Hypothalamus (tissue), 51 donors: ENCODE data around the gene C1orf198.
"Not testable (repeated sequence)": the region's sequence is repeated elsewhere in the genome, so short reads cannot be mapped to it uniquely, and the experiment has no call there.

Experiments
- DNase-seq, 51 donors: peaks; one replicate each; lab custom pipeline; 2025; lab: John Stamatoyannopoulos, UW

Gene C1orf198

DNA sequence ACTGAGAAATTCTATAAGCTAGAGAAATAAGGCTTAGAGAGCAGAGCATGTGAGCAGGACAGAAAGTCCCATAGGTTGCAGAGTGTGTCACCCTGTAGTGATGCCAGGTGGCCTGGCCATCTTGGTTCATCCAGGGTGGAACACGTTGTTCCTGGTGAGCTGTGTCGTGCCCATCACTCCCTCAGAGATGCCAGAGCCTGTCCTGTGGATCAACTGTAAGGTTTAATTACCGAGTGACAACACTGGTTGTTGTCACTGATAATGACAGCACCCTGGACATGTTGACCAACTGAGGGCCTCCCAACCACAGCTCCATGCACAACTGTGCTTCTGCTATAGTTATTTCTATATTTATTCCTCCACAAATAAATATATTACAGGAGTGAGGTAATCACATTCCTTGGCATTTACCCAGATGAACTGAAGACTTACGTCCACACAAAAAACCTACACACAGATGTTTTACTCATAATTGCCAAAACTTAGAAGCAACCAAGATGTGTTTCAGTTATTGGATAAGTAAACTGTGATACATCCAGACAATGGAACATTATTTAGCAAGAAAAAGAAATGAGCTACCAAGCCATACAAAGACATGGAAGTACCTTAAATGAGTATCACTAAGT lies 6.2 kb downstream of the C1orf198 start:
- no peak for DNase-seq

DNA sequence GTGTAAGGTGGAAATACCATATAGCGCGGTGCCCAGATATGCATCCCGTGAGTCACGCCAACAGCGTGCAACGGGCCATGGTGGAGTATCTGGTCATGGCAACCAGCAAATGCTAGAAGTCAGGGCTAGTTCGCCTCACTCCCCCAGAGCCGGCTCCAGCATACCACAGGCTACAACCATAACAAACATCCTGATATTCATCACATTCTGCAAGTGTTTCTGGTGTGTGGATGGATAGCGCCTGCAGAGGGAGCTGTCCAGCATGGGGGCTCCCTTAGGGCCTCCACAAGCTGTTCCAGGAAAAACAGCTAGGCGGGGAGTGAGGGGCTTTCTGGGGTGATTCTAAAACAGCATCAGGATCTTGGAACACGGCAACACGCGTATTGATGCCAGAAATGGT lies 6.8 kb downstream of the C1orf198 start:
- no peak for DNase-seq

DNA sequence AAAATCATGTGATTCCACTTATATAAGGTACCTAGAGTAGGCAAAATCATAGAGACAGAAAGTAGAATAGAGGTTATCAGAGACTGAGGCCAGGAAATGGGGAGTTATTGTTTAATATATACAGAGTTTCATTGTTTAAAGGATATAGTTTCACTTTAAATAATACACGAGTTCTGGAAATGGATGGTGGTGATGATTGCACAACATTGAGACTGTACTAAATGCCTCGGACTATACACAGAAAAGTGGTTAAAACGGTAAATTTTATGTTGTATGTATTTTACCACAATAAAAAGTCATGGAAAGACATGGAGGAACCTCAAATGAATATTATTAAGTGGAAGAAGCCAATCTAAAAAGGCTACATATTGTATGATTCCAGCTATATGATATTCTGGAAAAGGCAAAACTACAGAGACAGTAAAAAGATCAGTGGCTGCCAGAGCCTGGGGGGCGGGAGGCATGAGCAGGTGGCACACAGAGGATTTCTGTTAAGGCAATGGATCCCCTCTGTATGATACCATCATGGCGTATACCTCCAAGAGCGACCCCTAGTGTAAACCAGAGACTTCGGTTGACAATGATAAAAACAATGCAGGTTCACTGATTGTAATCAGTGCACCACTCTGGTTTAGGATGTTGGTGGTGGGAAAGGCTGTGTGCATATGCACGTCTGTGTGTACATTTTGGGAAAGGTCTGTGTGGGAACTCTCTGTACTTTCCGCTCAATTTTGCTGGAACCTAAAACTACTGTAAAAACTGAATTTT lies 7.5 kb downstream of the C1orf198 start:
- DNase-seq: no peak

DNA sequence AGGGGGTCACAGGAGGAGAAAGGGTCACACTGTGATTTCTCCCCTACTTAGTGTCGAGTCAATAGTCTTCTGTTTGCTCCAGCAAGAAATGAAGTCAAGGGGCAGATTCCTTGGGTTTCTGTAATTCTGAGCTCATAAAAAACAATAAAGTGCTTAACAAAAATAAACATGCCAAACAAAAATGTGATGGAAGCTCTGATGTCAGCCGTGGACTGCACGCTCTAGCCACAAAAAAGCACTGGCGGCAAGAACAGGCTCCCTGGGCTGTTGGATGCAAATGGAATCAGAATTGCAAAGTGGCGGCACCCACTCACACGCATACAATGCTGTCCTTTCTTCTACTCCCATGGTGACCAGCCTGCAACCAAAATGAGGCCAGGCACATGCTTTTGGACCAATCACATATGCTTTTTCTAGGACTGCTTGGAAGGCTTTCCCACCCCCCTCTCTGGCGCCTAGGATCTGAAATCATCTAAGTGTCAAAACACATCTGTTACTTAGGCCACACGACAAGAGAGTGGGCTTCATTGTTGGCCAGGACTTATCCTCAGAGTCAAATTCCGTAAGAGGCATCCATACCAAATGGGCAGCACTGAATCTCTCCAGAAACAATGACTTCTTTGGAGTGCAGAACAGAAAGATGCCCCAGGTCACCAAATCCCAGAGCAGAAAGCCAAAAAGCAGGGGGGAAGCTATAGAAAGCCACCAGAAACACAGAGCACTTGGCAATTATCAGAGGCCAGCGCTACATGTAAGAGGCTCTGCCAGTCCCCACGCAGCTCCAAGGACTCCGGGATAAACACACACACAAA lies 9.2 kb downstream of the C1orf198 start:
- peak in 46 of 51 donors; percentile 21 to 95 (median 74) for DNase-seq

DNA sequence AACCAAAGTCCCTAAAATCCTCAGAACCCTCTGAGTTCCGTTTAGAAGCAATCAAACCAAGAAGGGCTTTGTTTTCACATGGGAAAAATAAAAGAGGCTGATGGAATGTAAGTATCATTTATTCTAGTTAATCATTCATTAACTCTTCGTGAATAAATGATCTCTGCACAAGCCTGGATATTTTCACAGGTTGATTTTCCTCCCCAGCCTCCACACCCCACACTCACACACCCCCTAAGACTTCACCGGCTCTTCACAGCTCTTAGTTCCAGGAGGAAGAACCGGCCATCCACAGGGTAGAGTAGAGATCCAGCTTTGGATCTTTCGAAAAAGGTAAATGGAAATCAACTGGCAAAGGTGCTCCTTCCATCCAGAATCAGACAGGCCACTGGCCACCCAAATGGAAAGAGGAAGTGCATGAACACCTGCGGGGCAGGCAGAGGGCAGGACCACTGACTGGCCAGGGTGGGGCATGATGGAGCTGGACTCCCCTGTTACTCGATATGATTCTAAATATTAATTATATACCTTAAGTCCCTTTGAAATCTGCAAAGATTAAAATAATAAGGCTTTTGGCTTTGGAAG lies 10.0 kb downstream of the C1orf198 start:
- no peak for DNase-seq

DNA sequence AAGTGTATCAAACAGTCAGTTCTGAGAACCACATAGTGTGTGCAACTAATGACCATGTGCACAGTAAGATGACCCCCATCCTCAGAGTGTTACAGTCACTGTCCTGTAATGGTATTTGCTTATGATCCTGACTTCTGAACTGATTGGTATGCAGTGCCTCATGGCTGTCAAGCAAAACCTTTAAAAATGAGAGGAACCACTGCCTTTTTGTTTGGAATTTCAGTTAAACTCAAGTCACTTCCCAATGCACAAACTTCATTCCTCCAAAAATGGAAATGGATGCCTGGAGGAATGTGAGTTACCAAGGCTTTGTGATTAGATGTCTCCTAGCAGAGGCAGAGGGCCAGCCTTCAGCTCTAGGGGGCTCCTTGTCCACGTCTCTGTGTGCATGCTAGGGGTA lies 10.5 kb downstream of the C1orf198 start:
- no peak for DNase-seq

DNA sequence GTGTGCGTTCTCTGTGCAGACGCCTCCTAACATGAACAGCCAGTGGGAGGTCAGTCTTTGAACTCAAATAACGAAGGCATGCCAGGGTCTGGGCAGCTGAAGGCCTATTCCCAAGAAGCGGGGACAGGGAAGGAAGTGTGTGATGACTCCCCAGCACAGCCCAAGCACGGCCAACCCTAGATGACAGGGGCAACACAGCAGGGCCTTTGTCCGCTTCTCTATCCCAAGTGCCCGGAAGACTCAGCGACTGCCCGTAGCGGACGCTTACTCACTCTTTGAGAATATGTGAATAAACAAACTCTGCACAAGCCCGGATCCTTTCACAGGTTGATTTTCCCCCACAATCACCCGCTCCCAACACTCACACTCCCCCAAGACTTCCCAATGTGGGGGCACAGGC lies 11.2 kb downstream of the C1orf198 start:
- peak in 47 of 51 donors; percentile 30 to 90 (median 67) for DNase-seq

DNA sequence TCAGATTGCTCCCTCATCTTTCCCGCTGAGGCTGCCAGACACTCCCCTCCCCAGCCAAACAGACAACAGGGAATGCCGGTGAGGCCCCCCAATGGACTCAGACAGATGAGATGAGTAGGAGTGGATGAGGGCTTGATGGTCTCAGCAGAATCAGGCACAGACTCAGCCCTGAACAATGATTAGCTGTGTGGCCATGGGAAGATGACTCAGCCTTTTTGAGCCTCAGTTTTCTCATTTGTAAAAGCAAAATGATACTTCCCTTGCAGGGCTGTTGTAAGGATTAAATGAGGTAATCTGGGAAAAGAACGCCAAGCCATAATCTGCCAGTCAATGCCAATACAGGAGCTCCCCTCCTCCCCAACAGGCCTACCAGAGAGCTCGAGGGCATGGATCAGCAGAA lies 12.4 kb downstream of the C1orf198 start:
- peak in 15 of 51 donors; percentile 22 to 65 (median 32) for DNase-seq

DNA sequence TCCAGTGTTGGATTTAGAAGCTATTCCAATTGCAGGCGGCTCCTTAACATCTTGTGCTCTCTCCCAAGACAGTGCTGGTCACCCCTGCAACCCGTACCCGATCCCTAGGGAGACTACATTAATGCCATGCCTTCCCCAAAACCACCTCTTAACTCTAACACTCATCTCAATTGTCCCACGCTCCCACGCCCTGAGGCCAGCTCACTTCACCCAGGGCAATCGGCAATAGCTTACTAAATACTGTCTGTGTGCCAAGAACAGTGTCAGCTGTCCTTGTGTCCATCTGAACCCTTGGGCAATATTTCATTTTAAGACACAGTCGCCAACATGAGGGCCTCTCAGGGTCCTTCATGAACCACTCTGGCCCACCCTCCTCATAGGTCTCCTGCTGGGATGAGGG lies 13.9 kb downstream of the C1orf198 start:
- DNase-seq: no peak

DNA sequence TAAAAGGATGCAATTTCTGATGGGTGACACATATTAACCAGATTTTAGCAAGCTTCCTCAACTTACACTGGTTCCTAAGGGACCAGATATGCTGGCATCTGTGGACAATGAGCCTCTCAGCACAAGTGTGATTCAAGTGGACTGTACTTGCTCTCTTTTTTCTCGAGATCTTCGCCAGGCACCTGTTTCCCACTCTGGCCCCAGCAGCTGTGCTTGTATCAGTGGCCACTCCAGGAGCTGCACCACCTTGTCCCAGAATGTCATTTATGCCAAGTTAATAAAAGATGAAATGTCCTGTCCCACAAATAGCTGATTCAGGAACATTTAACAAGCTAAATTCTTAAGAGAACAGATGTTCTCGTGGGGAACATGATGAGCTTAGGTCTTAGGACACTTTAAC lies 14.6 kb downstream of the C1orf198 start:
- no peak for DNase-seq

DNA sequence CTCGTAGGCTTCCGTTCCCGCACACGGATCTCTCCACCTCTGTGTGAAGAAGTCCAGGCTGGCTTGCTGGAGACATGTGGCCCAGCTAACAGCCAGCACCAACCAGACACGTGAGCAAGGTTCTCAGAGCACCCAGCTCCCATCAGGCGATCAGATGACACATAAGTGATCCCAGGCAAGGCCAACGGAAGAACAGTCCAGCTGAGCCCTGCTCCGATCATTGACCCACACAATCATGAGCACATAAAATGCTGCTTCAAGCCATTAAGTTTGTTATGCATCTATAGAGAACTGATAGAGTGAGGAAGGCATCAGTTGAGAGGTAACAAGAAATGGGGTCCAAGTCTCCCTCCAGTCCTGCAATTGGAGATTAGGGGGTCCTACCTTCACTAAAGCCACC lies 15.4 kb downstream of the C1orf198 start:
- DNase-seq: no peak

DNA sequence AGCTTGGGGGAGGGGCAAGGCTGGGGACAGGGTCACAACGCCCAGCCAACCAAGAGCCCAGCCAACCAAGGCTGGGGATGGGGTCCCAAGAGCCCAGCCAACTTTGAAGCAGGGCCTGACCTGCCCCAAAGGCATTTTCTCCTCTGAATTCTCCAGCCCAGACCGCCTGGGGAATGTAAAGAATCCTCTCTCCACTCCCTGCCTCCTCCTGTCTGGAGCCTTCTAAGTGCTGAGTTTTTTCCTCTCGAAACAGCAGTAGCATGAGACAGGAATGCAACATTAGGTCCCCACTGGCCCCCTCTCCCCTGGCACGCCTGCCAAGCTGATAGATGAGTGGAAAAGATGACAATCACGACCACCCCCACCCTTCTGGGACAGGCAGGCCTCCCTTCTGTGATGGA lies 17.0 kb downstream of the C1orf198 start:
- no peak for DNase-seq

DNA sequence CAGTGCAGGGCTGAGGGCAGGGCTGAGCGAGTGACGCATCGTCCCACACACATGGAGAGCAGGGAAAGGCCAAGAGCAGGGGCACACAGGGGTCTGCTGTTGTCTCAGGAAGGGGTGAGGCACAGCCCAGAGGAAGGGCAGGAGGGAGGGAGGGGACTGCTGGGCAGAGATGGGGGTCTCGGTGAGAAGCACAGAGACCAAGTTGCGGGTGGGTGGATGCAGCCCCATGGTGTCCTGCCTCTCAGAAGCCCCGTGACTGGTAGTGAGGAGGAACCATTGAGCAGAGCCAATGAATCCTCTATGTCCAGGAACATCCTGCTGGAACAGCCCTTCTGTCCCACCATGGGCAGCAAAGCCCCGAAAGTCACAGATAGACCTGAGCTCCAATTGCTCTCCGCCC lies 17.8 kb downstream of the C1orf198 start:
- DNase-seq: no peak

DNA sequence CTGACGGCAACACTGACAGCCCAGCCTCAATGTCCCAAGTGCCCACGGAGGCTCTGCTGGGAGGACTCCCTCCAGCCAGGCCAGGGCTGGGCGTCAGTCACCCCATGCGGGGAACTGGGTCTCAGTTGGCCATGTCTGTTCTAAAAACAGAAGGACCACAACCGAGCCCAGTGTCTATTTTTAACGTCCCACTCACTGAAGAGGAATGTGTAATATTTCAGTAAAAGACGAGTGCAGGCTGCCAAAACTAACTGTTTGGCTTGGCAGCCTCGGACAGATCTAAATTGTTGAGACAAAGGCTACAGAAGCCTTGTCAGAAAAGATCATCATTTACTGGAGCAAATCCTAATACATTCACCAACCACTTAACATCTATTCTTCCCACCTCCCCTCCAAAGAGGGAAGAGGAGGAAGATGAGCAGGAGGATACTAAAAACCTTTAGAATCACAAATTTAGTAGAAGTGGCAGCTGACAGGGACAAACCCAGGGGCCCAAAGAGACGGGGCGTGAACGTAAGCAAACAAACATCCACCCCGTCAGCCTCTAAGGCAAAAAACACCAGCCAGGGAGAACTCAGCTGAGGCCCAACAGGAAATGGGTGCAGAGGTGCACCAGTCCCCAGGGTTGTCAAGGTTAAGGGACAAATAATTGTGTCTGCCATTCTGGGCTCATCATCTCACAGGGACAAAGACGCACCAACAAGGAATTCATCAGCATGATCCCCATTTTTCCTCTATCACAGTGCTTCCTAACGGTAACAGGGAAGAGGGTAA lies 18.7 kb downstream of the C1orf198 start:
- peak in 7 of 51 donors; percentile 21 to 61 (median 46) for DNase-seq

DNA sequence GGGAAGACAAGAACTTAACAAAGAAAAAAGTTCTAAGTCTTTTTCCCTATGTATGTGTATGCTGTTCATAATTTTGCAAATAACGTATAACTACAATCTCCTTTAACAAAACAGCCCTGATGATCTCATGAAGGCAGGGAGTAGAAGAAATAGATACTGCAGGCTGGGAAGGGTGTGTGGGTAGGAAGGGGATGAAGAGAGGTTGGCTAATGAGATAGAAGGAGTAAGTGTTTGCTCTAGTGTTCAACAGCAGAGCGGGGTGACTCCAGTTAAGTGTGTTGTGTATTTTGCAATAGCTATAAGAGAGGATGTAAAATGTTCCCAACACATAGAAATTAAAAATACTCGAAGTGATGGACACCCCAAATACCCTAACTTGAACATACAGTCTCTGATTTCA lies 20.1 kb downstream of the C1orf198 start:
- no peak for DNase-seq

DNA sequence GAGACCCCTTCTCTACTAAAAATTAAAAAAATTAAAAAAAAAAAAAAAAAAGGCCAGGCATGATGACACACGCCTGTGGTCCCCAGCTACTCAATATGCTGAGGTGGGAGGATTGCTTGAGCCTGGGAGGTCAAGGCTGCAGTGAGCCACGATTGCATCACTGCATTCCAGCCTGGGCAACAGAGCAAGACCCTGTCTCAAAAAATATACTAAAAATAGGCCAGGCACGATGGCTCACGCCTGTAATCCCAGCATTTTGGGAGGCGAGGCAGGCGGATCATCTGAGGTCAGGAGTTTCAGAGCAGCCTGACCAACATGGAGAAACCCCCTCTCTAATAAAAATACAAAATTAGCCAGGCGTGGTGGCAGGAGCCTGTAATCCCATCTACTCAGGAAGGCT lies 23.1 kb downstream of the C1orf198 start:
- DNase-seq: not testable (repeated sequence)

DNA sequence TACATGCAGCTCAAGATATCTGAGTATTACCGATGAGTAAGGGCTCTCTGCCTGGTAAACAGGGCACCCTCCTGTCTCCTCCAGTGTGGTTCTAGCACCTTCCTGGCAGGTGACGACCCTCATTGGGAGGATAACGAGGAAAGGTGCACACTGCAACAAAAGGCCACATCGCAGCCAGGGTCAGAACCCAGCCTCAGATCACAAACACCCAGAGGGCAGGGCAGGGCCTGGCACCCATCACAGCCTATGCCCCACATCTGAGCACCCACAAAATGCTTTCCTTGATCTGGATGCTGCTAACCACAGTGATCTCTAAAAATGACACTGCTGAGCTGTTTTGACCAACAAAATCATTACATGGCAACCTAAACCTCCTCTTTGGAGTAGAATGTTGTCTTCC lies 23.8 kb downstream of the C1orf198 start:
- DNase-seq: no peak

DNA sequence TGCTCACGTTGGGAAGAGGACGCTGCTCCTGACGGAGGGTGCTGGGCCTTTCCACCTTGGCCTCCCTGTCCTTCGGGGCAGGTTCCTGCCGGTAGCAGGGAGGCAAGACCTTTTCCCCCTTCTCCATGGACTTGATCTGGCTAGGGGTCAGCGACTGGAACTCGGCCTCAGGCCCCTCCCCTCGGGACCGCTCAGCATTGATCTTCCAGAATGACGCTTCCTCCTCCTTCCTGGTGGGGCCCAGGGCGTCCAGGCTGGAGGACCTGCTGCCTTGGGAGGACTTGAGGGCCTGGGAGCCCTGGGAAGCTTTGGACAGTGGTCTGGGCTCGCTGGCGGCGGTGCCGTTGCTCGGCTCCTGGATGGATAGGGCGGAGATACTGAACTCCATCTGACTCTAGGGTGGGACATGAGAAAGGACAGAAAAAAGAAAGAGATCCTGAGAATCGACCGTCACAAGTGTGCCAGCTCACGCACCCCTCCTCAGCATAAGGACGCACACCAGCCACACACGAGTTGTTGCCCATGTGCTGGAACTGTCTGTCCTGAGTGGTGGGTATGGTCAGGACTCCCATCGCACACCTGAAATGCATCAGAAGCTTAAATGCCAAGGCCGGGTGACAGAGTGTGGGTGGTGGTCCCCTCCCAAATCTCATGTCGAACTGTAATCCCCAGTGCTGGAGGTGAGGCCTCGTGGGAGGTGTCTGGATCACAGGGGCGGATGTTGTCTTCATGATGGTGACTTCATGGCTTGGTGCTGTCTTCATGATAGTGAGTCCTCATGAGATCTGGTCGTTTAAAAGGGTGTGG lies 24.6 kb downstream of the C1orf198 start:
- no peak for DNase-seq

DNA sequence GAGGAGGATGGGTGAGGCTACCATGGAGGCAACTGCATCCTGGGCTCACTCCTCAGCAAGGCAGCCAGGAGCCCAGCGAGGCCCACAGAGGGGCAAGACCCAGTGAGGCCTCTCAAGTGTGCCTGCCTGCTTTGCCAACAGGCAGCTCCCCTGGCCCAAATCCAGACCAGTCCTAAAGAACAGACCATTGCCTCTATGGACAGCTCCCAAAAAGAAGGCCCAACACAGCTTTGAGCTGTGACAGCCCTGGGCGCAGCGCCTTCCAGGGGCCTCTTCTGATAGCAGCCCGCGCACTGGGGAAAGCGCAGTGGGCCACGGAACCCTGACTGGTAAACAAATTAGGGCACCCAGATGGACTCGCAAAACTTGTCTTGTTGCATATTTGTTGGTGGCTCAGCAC lies 25.5 kb downstream of the C1orf198 start:
- DNase-seq: peak in 6 of 51 donors; percentile 20 to 40 (median 35)
